ENCODE results near the gene ZSCAN12. TPM values are rescaled to one million over a fixed set of nuclear protein-coding genes. Genes with fewer than 3 reads are reported as not detected.
A peak's percentile ranks its signal among the peaks of the same experiment; 100 is the strongest.

The ZSCAN12 gene
- total and polyA plus RNA-seq, 10 of the 15 experiments (the other 5 are each of a cell fraction or from before 2014, with no cell fraction given), result 1.2 to 12.2 (median 7.4) TPM

DNA sequence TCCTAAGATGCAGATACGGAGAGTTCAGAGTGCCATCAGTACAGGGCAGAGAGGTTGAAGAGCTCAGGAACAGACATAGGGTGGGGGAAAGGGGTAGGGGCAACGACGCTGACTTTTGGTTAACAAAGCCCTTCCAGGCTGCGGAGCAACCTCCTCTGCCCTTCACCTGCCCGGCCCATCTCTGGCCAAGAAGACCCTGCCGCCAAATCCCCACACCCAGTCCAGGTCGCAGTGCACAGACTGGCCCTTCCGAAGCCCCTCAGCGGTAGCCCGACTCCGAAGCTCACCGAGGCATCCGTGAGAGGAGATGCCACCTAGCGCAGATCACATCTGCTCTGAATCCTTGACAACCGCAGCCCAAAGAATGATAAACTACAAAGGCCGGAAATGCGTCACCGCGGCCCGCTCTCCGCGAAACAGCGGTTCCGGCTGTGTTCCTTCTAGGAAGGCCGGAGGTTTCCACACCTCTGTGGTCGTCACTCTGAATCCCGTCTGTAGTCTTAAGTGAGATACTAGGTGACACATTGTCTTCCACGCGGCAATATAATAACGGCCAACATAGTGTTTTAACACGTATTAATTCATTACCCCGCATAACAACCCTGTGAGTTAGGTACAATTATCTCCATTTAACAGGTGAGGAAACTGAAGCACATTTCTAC is 43.7 kb upstream of the ZSCAN12 start, which contains the start of gene ZSCAN23:
Gene ZSCAN23, minus strand, starts transcription at position 380 of the 662 bp plus-strand sequence. CDS start 7,225 bp downstream, outside the sequence.
- Histone ChIP-seq H3K4me1 (ENCODE audit: control insufficient read depth, insufficient read depth, low read length) (no peaks in the 10 kb centered on the region), H3K4me2 (ENCODE audit: control insufficient read depth, insufficient read depth) (peak within 1 kb of the TSS; percentile 17), H3K79me2 (ENCODE audit: control insufficient read depth, insufficient read depth, low read length) (no peaks in the 10 kb centered on the region), H3K27me3 (replicated peaks in 1 of 2; ENCODE audit: control insufficient read depth in 2 of 2, insufficient read depth in 2 of 2, low read length in 1 of 2) (peaks cover 0 to 2% of the 10 kb centered on the region in 2 experiments; a peak in 1 of 4 replicates), H3K4me3 (peak within 1 kb of the TSS; percentile 78), H3K9ac (ENCODE audit: control insufficient read depth, insufficient read depth, low read length) (no peak within 1 kb of the TSS; the same call in 1 of the 2 replicates), H4K20me1 (ENCODE audit: control insufficient read depth, insufficient read depth) (no peaks in the 10 kb centered on the region), H3K9me3 (replicated peaks; ENCODE audit: control insufficient read depth, insufficient read depth, low read length) (peaks cover 2% of the 10 kb centered on the region; the same call in 2 of the 3 replicates), H3K27ac (ENCODE audit: control insufficient read depth, insufficient read depth) (no peak within 1 kb of the TSS; the same call in 1 of the 2 replicates), H3K36me3 (ENCODE audit: control insufficient read depth in 2 of 2, insufficient read depth in 2 of 2, low read length in 1 of 2) (no peaks in the 10 kb centered on the region), H2AFZ (ENCODE audit: control insufficient read depth, low read depth, low read length) (peak within 1 kb of the TSS; percentile 89)
- in situ Hi-C loops (cut with MboI), result no loop called here
- ChIA-PET SMC1A (ENCODE audit: uncharacterized antibody, unreplicated experiment) (no interaction called here), POLR2A (no interaction called here), RAD21 (ENCODE audit: unreplicated experiment) (no interaction called here), CTCF (no interaction called here)
- intact Hi-C loops (cut with micrococcal nuclease; ENCODE audit: unreplicated experiment), result loop anchor here (1.0 kb wide), 1 partner anchor 44 kb away; the partner anchor contains the start of gene ZSCAN12
- 23% methylated on average over 32 of the region's 32 CpGs for WGBS (ENCODE audit: insufficient coverage, insufficient replicate concordance, low lambda C conversion rate, missing lambda C conversion rate)
- BruUV-seq (replicated peaks), result no TSS peak
- DNase-seq (ENCODE audit: low read depth, low spot score), result peak; percentile 34
- ATAC-seq, result peak; percentile 98
- FAIRE-seq, result peak; percentile 75
- TF ChIP-seq TCF7 (IDR thresholded peaks at IDR 0.05; ENCODE audit: borderline replicate concordance) (peak; percentile 42; the same call in 1 of the 2 replicates), PAX8 (IDR thresholded peaks at IDR 0.05) (no peak), NBN (IDR thresholded peaks at IDR 0.05) (peak; percentile 41; the same call in 1 of the 2 replicates), MTA2 (IDR thresholded peaks at IDR 0.05; ENCODE audit: low read depth) (peak; percentile 11; the same call in 1 of the 2 replicates), FOXK2 (IDR thresholded peaks at IDR 0.05) (no peak), POLR2AphosphoS5 (IDR thresholded peaks at IDR 0.05; ENCODE audit: low read length) (peak; percentile 91), POU2F2 (IDR thresholded peaks at IDR 0.05; ENCODE audit: borderline replicate concordance, low read depth, low read length) (peak; percentile 50; the same call in 1 of the 3 replicates), HCFC1 (IDR thresholded peaks at IDR 0.05; ENCODE audit: low read length) (peak; percentile 29; the same call in 1 of the 2 replicates), BCL11A (IDR thresholded peaks at IDR 0.05; ENCODE audit: low read depth, low read length) (0 out of 2 replicates have a peak, but pooled peaks have one; percentile 9), POLR2A (IDR thresholded peaks at IDR 0.05; ENCODE audit: low read depth, low read length) (peak; percentile 80), PAX5 (IDR thresholded peaks at IDR 0.05; ENCODE audit: borderline replicate concordance, low read depth, low read length) (0 out of 2 replicates have a peak, but pooled peaks have one; percentile 5), GABPA (IDR thresholded peaks at IDR 0.05; ENCODE audit: low read depth) (peak; percentile 89), EGR1 (IDR thresholded peaks at IDR 0.05; ENCODE audit: borderline replicate concordance in 1 of 2, low read depth in 2 of 2, low read length in 2 of 2) (0 out of 3 replicates have a peak, but pooled peaks of 1 of the 2 experiments have one; percentile 15), CREB1 (IDR thresholded peaks at IDR 0.05; ENCODE audit: low read depth) (peak; percentile 85), TAF1 (IDR thresholded peaks at IDR 0.05; ENCODE audit: borderline replicate concordance, low read depth, low read length) (peak; percentile 66), RUNX3 (IDR thresholded peaks at IDR 0.05; ENCODE audit: low read length) (peak; percentile 80), SMAD1 (IDR thresholded peaks at IDR 0.05; ENCODE audit: low read depth, partially characterized antibody) (no peak)
- TF ChIP-seq, protein P1, sequence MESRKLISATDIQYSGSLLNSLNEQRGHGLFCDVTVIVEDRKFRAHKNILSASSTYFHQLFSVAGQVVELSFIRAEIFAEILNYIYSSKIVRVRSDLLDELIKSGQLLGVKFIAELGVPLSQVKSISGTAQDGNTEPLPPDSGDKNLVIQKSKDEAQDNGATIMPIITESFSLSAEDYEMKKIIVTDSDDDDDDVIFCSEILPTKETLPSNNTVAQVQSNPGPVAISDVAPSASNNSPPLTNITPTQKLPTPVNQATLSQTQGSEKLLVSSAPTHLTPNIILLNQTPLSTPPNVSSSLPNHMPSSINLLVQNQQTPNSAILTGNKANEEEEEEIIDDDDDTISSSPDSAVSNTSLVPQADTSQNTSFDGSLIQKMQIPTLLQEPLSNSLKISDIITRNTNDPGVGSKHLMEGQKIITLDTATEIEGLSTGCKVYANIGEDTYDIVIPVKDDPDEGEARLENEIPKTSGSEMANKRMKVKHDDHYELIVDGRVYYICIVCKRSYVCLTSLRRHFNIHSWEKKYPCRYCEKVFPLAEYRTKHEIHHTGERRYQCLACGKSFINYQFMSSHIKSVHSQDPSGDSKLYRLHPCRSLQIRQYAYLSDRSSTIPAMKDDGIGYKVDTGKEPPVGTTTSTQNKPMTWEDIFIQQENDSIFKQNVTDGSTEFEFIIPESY (IDR thresholded peaks at IDR 0.05), result no peak
- TF ChIP-seq, protein P2, sequence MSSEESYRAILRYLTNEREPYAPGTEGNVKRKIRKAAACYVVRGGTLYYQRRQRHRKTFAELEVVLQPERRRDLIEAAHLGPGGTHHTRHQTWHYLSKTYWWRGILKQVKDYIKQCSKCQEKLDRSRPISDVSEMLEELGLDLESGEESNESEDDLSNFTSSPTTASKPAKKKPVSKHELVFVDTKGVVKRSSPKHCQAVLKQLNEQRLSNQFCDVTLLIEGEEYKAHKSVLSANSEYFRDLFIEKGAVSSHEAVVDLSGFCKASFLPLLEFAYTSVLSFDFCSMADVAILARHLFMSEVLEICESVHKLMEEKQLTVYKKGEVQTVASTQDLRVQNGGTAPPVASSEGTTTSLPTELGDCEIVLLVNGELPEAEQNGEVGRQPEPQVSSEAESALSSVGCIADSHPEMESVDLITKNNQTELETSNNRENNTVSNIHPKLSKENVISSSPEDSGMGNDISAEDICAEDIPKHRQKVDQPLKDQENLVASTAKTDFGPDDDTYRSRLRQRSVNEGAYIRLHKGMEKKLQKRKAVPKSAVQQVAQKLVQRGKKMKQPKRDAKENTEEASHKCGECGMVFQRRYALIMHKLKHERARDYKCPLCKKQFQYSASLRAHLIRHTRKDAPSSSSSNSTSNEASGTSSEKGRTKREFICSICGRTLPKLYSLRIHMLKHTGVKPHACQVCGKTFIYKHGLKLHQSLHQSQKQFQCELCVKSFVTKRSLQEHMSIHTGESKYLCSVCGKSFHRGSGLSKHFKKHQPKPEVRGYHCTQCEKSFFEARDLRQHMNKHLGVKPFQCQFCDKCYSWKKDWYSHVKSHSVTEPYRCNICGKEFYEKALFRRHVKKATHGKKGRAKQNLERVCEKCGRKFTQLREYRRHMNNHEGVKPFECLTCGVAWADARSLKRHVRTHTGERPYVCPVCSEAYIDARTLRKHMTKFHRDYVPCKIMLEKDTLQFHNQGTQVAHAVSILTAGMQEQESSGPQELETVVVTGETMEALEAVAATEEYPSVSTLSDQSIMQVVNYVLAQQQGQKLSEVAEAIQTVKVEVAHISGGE (CRISPR knock-in tag; IDR thresholded peaks at IDR 0.05), result no peak; the same call in 1 of the 2 replicates
- TF ChIP-seq, protein P3, sequence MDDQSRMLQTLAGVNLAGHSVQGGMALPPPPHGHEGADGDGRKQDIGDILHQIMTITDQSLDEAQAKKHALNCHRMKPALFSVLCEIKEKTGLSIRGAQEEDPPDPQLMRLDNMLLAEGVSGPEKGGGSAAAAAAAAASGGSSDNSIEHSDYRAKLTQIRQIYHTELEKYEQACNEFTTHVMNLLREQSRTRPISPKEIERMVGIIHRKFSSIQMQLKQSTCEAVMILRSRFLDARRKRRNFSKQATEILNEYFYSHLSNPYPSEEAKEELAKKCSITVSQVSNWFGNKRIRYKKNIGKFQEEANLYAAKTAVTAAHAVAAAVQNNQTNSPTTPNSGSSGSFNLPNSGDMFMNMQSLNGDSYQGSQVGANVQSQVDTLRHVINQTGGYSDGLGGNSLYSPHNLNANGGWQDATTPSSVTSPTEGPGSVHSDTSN (IDR thresholded peaks at IDR 0.05; ENCODE audit: insufficient replicate concordance, low read depth, low read length), result peak; percentile 52

All from GM12878 (cell line).